Activated T-cell treated with anti-CD3 and anti-CD28 coated beads for 24 hours (primary cell): Measurements from ENCODE around the gene HMGCS2.
"Not testable (repeated sequence)": the region's sequence is repeated elsewhere in the genome, so short reads cannot be mapped to it uniquely, and the experiment has no call there.

Source experiments
- DNase-seq: peaks from one replicate; pipeline ENCODE4 v3.0.0-alpha.2; 2020; ENCODE audit warnings: low read depth

HMGCS2 gene

GRCh38 chr1:119790451-119791198 lies 21.9 kb upstream of the HMGCS2 start:
- no peak for DNase-seq

GRCh38 chr1:119787776-119788175 lies 19.1 kb upstream of the HMGCS2 start:
- DNase-seq, result no peak

DNA sequence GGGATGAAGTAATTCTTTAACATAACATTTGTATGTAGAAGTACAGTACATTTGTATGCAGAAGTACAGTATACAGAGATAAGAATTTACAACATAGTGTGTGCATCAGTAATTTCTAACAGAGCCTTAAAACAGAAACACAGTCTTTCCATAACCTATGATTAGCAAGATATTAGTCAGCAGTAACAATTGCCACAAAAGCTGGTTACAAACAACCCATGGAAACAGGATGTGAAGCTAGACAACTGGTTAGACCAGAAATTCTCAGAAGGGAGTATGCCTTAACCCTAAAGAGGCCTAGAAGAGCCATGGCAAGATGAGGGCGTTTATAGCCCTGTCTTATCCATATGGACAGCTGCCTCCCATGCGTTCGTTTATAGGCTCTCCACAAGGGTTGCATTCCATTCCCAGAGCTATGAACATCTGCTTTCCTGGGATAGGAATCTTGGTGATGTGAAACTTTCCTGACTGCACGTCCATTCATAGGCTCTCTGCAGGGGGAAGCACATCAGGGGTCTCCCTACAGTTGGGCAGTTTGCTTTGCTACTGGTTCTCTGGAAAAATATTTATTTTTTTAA lies 17.9 kb upstream of the HMGCS2 start:
- not testable (repeated sequence) for DNase-seq

GRCh38 chr1:119786046-119786445 lies 17.3 kb upstream of the HMGCS2 start:
- DNase-seq, result not testable (repeated sequence)

DNA sequence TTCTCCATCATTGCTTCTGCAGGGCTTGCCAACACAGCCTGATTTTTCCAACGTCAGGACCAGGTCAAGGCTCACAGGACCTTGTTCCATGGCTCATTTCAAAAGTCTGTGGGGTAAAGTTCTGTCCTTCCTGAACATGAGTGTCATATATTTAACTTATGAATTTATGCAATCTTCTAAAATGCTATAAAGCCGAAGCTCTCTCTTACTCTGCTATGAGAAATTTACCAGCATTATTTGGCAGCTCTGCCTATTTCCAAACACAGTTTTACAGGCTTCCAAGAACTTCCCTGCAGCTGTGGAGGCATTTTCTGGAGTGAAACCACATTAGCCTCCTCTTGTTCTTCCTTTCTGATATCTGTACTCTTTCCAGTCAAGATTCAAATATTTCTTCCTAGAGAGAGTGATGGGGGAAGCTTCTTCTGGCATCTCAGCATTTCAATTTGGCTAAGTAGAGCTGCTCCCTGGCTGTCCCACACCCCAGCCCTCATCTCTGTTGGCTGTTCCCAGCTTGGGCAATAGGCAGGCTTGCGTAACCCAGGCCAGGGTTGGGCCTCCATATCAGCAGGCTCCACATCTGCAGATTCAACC lies 15.6 kb upstream of the HMGCS2 start:
- no peak for DNase-seq

- no peak for DNase-seq
Measured at GRCh38 chr1:119783354-119784185, 14.9 kb upstream of the HMGCS2 start.

- DNase-seq, result no peak
Measured at GRCh38 chr1:119782631-119783325, 14.1 kb upstream of the HMGCS2 start.

- DNase-seq, result no peak
Measured at GRCh38 chr1:119781434-119782210, 12.9 kb upstream of the HMGCS2 start.

- no peak for DNase-seq
Measured at GRCh38 chr1:119779869-119780356, 11.2 kb upstream of the HMGCS2 start.

DNA sequence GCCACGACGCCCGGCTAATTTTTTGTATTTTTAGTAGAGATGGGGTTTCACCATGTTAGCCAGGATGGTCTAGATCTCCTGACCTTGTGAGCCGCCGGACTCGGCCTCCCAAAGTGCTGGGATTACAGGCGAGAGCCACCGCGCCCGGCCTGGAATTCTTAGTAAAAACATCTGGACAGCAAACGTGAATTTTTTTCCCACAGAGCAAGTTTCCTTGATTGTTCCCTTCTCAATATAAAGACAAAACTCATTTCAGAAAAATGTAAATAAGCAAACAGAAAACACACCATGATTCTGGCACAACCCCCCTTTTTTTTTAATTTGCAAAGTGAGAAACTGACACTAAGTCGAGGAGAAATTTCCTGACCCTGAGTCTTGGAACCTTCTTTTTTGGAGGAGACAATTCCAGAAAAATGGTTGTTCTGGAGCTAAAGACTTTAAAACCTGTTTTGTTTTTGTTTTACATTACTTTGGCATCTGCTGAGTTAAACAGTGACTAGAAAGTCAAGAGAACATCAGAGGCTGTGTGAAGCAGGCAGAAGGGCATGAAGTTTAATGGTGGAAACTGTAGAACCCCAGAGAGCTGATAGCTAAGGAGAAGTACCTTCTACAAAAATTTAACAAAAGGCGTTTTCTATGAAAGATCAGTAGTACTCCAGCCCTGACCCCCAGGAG lies 10.3 kb upstream of the HMGCS2 start:
- DNase-seq, result no peak

DNA sequence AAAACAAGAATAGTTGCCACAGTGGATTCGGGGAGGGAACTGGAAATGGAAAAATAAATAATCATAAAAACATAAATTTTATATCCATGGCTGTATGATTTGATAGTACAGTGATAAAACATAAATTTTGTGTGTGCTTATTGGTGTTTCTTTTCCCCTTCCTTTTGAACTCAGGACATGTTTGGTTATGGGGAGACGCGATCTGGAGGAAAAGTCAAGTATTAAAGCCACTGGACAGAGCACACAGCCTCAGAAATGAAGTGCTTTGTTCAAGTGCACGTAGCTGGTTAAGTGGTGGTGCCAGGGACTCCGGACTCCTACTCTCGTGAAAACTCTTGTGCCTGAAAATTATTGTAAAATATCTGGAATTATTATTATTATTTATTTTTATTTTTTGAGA lies 9.7 kb upstream of the HMGCS2 start:
- DNase-seq, result no peak

- no peak for DNase-seq
Measured at GRCh38 chr1:119774746-119775490, 6.2 kb upstream of the HMGCS2 start.

- DNase-seq, result no peak
Measured at GRCh38 chr1:119773711-119774241, 5.1 kb upstream of the HMGCS2 start.

DNA sequence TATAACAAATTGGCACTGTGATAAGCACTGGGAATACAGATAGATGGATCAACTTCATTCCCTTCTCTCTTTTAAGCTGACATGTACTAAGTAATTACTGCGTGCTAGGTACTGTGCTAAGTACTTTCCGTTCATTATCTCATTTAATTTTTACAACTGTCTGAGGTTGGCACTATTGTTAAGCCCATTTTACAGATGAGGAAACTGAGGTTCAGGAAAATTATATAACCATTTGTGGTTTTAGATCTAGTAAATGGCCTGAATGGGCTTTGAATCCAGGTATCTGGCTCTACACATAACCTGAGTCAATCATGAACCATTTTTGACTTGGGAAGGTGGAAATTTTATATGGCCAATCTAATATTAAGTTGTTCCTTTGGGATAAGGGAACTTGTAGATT lies 3.6 kb upstream of the HMGCS2 start:
- no peak for DNase-seq

GRCh38 chr1:119771770-119772169 lies 3.1 kb upstream of the HMGCS2 start:
- no peak for DNase-seq

DNA sequence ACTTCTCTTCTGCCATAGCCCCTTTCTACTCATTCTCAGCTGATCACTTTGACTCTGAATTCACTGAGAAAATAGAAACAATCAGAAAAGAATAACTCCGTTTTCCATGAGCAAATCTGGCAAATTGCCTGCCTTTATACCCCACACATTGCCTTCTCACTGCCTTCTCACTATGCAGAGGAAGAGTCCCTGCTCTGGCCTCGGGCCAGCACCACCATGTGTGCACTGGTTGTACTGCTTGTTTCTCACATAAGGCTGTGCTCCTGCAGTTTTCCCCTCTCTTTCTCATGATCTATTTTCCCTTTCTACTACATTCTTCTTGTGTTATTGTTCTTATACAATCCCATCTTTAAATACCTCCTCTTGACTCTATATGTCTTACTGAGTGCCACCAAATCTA lies 2.3 kb upstream of the HMGCS2 start:
- DNase-seq, result no peak

DNA sequence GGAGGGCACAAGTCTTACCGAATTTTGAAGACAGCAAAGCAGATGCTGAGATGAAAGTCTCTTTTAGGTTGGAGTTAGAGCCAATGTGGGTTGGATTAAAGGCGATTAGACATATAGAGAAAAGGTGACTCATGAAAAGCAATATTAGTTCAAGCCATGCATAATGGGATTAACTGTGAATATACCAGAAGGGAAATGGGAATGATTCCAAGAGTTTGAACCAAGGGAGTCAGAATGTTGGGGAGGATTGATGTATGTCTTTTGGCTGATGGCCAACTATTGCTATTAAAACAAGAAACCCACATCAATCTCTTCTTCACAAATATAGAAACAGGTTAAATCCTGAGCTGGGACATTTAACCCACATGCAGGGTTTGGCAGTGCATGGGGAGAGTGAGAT lies 1.2 kb downstream of the HMGCS2 start:
- DNase-seq, result no peak

GRCh38 chr1:119766374-119766794 lies 2.3 kb downstream of the HMGCS2 start:
- no peak for DNase-seq

- no peak for DNase-seq
Measured at GRCh38 chr1:119764220-119764619, 4.5 kb downstream of the HMGCS2 start.
